ENCODE measurements around the gene AKT1. TPM values are rescaled to one million over a fixed set of nuclear protein-coding genes. Genes with fewer than 3 reads are reported as not detected.

AKT1 gene
- total RNA-seq, 1 experiment from 2014 or later, result 123 TPM

DNA sequence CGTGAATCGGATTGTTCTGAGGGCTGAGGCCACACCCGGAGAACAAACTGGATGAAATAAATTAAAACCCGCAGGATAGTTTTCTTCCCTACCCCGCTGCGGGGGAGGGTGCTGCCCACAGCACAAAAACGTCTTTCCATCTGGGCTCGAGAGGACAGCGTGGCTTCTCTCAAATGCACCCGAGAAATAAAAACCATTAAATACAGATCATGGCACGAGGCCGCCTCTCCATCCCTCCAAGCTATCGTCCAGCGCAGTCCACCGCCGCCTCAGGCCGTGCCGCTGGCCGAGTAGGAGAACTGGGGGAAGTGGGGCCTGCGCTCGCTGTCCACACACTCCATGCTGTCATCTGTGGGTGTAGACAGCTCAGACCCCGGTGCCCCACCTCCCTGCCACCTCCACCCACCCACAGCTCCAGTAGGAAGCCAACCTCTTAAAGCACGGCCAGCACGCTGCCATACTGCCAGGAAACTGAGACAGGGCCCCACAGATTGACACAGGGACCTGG is 25.4 kb downstream of the AKT1 start:
- Histone ChIP-seq H3K4me1 (ENCODE audit: insufficient read depth, low read length, poor library complexity, severe bottlenecking) (peaks cover 5% of the 10 kb centered on the region), H3K27ac (ENCODE audit: low read depth, low read length, poor library complexity, severe bottlenecking) (no peak overlapping the region), H3K27me3 (replicated peaks; ENCODE audit: insufficient read depth, low read depth, low read length, poor library complexity) (no peaks in the 10 kb centered on the region), H3K36me3 (ENCODE audit: insufficient read depth, low read length, poor library complexity, severe bottlenecking) (peaks cover 43% of the 10 kb centered on the region), H3K9me3 (ENCODE audit: low read depth, low read length, poor library complexity, severe bottlenecking) (no peaks in the 10 kb centered on the region), H3K4me3 (ENCODE audit: low read depth, low read length, poor library complexity, severe bottlenecking) (no peak overlapping the region)
- TF ChIP-seq EZH2 (IDR thresholded peaks at IDR 0.05; ENCODE audit: borderline replicate concordance, low read depth, low read length, poor library complexity, severe bottlenecking), result no peak
- TF ChIP-seq, protein P1, sequence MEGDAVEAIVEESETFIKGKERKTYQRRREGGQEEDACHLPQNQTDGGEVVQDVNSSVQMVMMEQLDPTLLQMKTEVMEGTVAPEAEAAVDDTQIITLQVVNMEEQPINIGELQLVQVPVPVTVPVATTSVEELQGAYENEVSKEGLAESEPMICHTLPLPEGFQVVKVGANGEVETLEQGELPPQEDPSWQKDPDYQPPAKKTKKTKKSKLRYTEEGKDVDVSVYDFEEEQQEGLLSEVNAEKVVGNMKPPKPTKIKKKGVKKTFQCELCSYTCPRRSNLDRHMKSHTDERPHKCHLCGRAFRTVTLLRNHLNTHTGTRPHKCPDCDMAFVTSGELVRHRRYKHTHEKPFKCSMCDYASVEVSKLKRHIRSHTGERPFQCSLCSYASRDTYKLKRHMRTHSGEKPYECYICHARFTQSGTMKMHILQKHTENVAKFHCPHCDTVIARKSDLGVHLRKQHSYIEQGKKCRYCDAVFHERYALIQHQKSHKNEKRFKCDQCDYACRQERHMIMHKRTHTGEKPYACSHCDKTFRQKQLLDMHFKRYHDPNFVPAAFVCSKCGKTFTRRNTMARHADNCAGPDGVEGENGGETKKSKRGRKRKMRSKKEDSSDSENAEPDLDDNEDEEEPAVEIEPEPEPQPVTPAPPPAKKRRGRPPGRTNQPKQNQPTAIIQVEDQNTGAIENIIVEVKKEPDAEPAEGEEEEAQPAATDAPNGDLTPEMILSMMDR (conservative IDR thresholded peaks at IDR 0.05; ENCODE audit: low read depth, low read length), result no peak
- ChIA-PET POLR2A (ENCODE audit: low non-redundant PET) (no interaction called here), CTCF (interaction anchor here (0.5 to 1.2 kb wide), 2 partner anchors 10 to 17 kb away, joined by 3 to 5 read pairs; partner anchors contain the start of gene SIVA1)
- DNase-seq (ENCODE audit: low spot score), result no peak
- intact Hi-C loops (cut with micrococcal nuclease; ENCODE audit: unreplicated experiment), result no loop called here
- BruUV-seq (replicated peaks), result no TSS peak

DNA sequence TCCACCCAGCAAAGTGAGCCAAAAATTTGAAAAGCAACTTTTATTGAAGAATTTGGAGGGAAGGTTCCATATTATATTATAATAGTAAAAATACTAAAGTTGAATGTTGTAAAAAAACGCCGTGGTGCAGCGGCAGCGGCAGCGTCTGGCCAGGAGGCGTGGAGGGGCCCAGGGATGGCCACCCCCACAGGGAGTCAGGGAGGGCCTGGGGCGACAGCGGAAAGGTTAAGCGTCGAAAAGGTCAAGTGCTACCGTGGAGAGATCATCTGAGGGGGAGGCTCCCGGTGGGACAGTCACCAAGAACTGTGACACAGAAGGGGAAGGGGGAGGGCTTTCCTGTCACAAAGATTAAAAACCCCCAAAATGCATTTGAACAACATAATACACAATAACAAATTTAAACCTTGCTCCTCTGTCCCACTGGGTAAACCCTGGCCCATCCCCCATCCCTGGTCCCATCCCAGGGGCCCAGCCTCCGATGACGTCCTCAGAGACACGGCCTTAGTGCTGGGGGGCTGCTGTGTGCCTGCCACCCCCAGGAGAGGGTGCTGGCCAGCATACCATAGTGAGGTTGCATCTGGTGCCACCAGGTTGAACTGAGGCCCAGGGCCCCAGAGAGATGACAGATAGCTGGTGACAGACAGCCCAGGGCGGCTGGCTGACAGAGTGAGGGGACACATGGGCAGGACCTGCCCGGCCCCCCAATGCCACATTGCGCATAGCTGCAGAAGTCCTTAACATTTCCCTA is 26.1 kb downstream of the AKT1 start:
- Histone ChIP-seq H3K4me3 (ENCODE audit: low read depth, low read length, poor library complexity, severe bottlenecking) (no peak overlapping the region), H3K27me3 (replicated peaks; ENCODE audit: insufficient read depth, low read depth, low read length, poor library complexity) (no peaks in the 10 kb centered on the region), H3K4me1 (ENCODE audit: insufficient read depth, low read length, poor library complexity, severe bottlenecking) (peaks cover 5% of the 10 kb centered on the region), H3K36me3 (ENCODE audit: insufficient read depth, low read length, poor library complexity, severe bottlenecking) (peaks cover 38% of the 10 kb centered on the region), H3K27ac (ENCODE audit: low read depth, low read length, poor library complexity, severe bottlenecking) (no peak overlapping the region), H3K9me3 (ENCODE audit: low read depth, low read length, poor library complexity, severe bottlenecking) (no peaks in the 10 kb centered on the region)
- intact Hi-C loops (cut with micrococcal nuclease; ENCODE audit: unreplicated experiment), result loop anchor here (2.0 to 5.0 kb wide), 2 partner anchors 57 to 278 kb away; no protein-coding TSS in a partner anchor
- no peak for TF ChIP-seq EZH2 (IDR thresholded peaks at IDR 0.05; ENCODE audit: borderline replicate concordance, low read depth, low read length, poor library complexity, severe bottlenecking)
- TF ChIP-seq, protein P1 (conservative IDR thresholded peaks at IDR 0.05; ENCODE audit: low read depth, low read length), result no peak
- CTCF ChIA-PET, result interaction anchor here (0.9 to 1.4 kb wide), 2 partner anchors 16 to 95 kb away, joined by 3 read pairs; partner anchors contain the start of gene CEP170B
- DNase-seq (ENCODE audit: low spot score), result no peak
- TSS peak; percentile 83 for BruUV-seq (replicated peaks)
- POLR2A ChIA-PET (ENCODE audit: low non-redundant PET), result no interaction called here

DNA sequence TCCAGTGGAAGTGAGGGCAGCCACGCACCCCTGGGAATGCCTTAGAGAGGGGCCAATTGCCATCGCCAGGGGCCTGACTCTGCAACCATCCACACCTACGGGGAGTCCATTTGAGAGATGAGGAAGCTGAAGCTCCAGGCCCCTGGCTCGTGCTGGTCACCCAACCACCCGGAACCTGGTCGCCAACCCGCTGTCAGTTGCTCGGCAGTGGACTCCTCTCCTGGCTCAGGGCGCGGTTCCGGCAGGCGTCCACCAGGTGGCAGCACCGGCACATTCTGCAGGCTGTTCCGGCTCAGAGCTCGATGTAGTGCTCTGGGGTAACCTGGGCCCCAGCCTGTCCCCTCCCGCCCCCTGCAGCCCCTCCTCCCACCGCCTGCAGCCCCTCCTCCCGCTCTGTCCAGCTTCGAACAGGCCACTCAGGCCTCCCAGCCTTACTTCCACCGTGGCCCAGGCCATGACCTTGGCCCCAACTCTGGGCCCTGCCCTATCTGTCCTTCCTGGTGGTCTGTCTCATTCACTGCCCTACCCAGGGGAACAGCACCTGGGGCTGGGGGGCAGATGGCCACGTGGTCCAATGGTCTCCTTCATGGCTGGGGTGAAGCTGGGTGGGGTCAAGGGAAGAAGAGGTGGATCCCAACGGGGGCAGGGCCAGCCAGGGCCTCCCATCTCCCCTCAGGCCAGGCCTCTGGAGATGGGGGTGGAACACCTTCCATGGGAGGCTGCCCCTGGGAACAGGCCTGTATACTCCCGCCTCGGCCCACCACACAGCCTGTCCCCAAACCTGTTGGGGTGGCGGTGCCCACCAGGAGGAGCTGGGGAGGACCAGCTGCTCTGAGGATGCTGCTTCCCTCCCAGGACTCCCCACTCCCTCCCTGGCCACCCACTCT is 26.9 kb downstream of the AKT1 start:
- Histone ChIP-seq H3K36me3 (ENCODE audit: insufficient read depth, low read length, poor library complexity, severe bottlenecking) (peaks cover 37% of the 10 kb centered on the region), H3K27ac (ENCODE audit: low read depth, low read length, poor library complexity, severe bottlenecking) (peak overlapping the region; percentile 40)
- CTCF ChIA-PET, result interaction anchor here (0.6 to 1.4 kb wide), 9 partner anchors 9 to 96 kb away, joined by 3 to 4 read pairs (median 3); partner anchors contain the start of genes CEP170B and SIVA1

More for the DNA sequence above, 26.9 kb downstream of the AKT1 start:
- no peaks in the 10 kb centered on the region for H3K27me3 ChIP-seq (replicated peaks; ENCODE audit: insufficient read depth, low read depth, low read length, poor library complexity)
- no TSS peak for BruUV-seq (replicated peaks)
- POLR2A ChIA-PET (ENCODE audit: low non-redundant PET), result no interaction called here
- TF ChIP-seq, protein P1 (conservative IDR thresholded peaks at IDR 0.05; ENCODE audit: low read depth, low read length), result peak; percentile 86
- no peak for TF ChIP-seq EZH2 (IDR thresholded peaks at IDR 0.05; ENCODE audit: borderline replicate concordance, low read depth, low read length, poor library complexity, severe bottlenecking)
- H3K4me3 ChIP-seq (ENCODE audit: low read depth, low read length, poor library complexity, severe bottlenecking), result no peak overlapping the region
- peaks cover 5% of the 10 kb centered on the region for H3K4me1 ChIP-seq (ENCODE audit: insufficient read depth, low read length, poor library complexity, severe bottlenecking)
- intact Hi-C loops (cut with micrococcal nuclease; ENCODE audit: unreplicated experiment), result loop anchor here (2.0 to 5.0 kb wide), 2 partner anchors 58 to 279 kb away; no protein-coding TSS in a partner anchor
- H3K9me3 ChIP-seq (ENCODE audit: low read depth, low read length, poor library complexity, severe bottlenecking), result no peaks in the 10 kb centered on the region
- peak; percentile 87 for DNase-seq (ENCODE audit: low spot score)
